ENCODE measurements around the gene AADACL3. TPM values are rescaled to one million over a fixed set of nuclear protein-coding genes. Genes with fewer than 3 reads are reported as not detected.

The AADACL3 gene
- total and polyA plus RNA-seq, 2 of the 8 experiments (the other 6 are each of a cell fraction or from before 2014, with no cell fraction given), result 0.33 to 2.3 TPM

- Histone ChIP-seq H3K23me2 (ENCODE audit: low read depth, low read length) (no peaks in the 10 kb centered on the region; the same call in 1 of the 2 replicates), H2BK5ac (ENCODE audit: low read depth, low read length) (no peak overlapping the region; the same call in 1 of the 2 replicates), H2BK20ac (ENCODE audit: low read length) (no peak overlapping the region), H3K27ac (ENCODE audit: low read depth, low read length) (no peak overlapping the region), H3K36me3 (ENCODE audit: control insufficient read depth in 2 of 4, insufficient read depth in 4 of 4, low read length in 3 of 4) (no peaks in the 10 kb centered on the region; a peak in 1 of 8 replicates), H3K9ac (replicated peaks in 1 of 4; ENCODE audit: extremely low read depth in 1 of 4, low read depth in 3 of 4, low read length in 3 of 4) (no peak overlapping the region), H3K4me1 (replicated peaks in 1 of 4; ENCODE audit: control insufficient read depth in 3 of 4, insufficient read depth in 4 of 4, low read length in 3 of 4) (no peaks in the 10 kb centered on the region), H3K56ac (replicated peaks; ENCODE audit: insufficient read length, low read depth, low read length) (no peak overlapping the region), H2AFZ (ENCODE audit: low read length) (no peak overlapping the region), H2BK15ac (ENCODE audit: low read length) (0 out of 2 replicates have a peak overlapping the region, but pooled peaks have one; percentile 18), H4K5ac (ENCODE audit: insufficient read length, low read depth, low read length) (no peak overlapping the region), H3K4me3 (ENCODE audit: extremely low read depth in 1 of 4, insufficient read depth in 2 of 4, low read depth in 3 of 4, low read length in 4 of 4) (no peak overlapping the region), H4K8ac (ENCODE audit: extremely low read depth, insufficient read depth, low read length) (no peak overlapping the region), H2AK5ac (ENCODE audit: low read depth, low read length) (no peak overlapping the region), H3K14ac (ENCODE audit: insufficient read length) (no peak overlapping the region), H3K79me1 (ENCODE audit: low read depth, low read length) (no peaks in the 10 kb centered on the region), H3K18ac (ENCODE audit: extremely low read depth, low read length) (no peak overlapping the region), H2BK12ac (ENCODE audit: low read depth, low read length) (no peak overlapping the region), H3K4ac (replicated peaks; ENCODE audit: insufficient read length, low read depth, low read length) (no peak overlapping the region), H3K23ac (ENCODE audit: insufficient read length) (no peak overlapping the region), H3K27me3 (replicated peaks in 1 of 4; ENCODE audit: control insufficient read depth in 3 of 4, extremely low read depth in 1 of 4, insufficient read depth in 3 of 4, low read length in 3 of 4) (no peaks in the 10 kb centered on the region; a peak in 1 of 7 replicates), H4K91ac (replicated peaks; ENCODE audit: insufficient read length, low read length) (no peak overlapping the region), H3K79me2 (ENCODE audit: control insufficient read depth in 1 of 2, insufficient read depth in 2 of 2, low read length in 2 of 2) (no peaks in the 10 kb centered on the region), H2BK120ac (replicated peaks; ENCODE audit: low read depth, low read length) (no peak overlapping the region), H3K4me2 (ENCODE audit: insufficient read depth in 1 of 2, low read depth in 2 of 2, low read length in 2 of 2) (no peak overlapping the region), H3K9me3 (ENCODE audit: insufficient read depth in 2 of 2, low read depth in 1 of 2, low read length in 1 of 2) (peaks cover 9 to 14% of the 10 kb centered on the region in 2 experiments; a peak in 3 of 4 replicates), H4K20me1 (replicated peaks in 1 of 2; ENCODE audit: control insufficient read depth in 1 of 2, insufficient read depth in 2 of 2, low read length in 2 of 2) (no peaks in the 10 kb centered on the region)
- CTCF ChIA-PET (ENCODE audit: partially characterized antibody), result interaction anchor here (2.8 kb wide), 1 partner anchor 7 kb away, joined by 17 read pairs; no protein-coding TSS in a partner anchor
- DNase-seq (ENCODE audit: low read depth in 1 of 2, low spot score in 2 of 2), result no peak
- WGBS, 2 experiments (ENCODE audit: extremely low coverage in 1 of 2, insufficient coverage in 1 of 2, insufficient read length in 1 of 2, insufficient replicate concordance in 2 of 2, low coverage in 1 of 2, low lambda C conversion rate in 2 of 2, missing lambda C conversion rate in 1 of 2), result 92% methylated on average over 13 of the region's 15 CpGs; no CpG with 5 or more reads in 1 of the 2 experiments
- FAIRE-seq, result no peak
- POLR2A ChIA-PET (ENCODE audit: partially characterized antibody), result interaction anchor here (1.2 kb wide), 1 partner anchor 50 kb away, joined by 4 read pairs; the partner anchor contains the start of gene AADACL3
- TF ChIP-seq MAFK (IDR thresholded peaks at IDR 0.05; ENCODE audit: low read depth, low read length) (no peak), CBX5 (IDR thresholded peaks at IDR 0.05; ENCODE audit: low read depth, low read length) (no peak), SP1 (IDR thresholded peaks at IDR 0.05; ENCODE audit: low read depth, low read length) (no peak), RBBP5 (IDR thresholded peaks at IDR 0.05; ENCODE audit: borderline replicate concordance, low read depth, low read length) (no peak), POU5F1 (IDR thresholded peaks at IDR 0.05; ENCODE audit: low read depth, low read length) (no peak), YY1 (IDR thresholded peaks at IDR 0.05; ENCODE audit: low read depth, low read length) (no peak), ASH2L (IDR thresholded peaks at IDR 0.05; ENCODE audit: low read length) (no peak), EZH2 (IDR thresholded peaks at IDR 0.05; ENCODE audit: low read depth, low read length, severe bottlenecking) (no peak), E2F6 (IDR thresholded peaks at IDR 0.05) (no peak), EGR1 (IDR thresholded peaks at IDR 0.05; ENCODE audit: borderline replicate concordance, low read depth, low read length) (no peak), BRCA1 (IDR thresholded peaks at IDR 0.05; ENCODE audit: low read depth, low read length) (no peak), RFX5 (IDR thresholded peaks at IDR 0.05; ENCODE audit: borderline replicate concordance, low read depth, low read length) (no peak), RXRA (IDR thresholded peaks at IDR 0.05; ENCODE audit: insufficient read depth, low read depth, low read length) (no peak), CHD2 (IDR thresholded peaks at IDR 0.05; ENCODE audit: low read length) (no peak)
Observed at GRCh38 chr1:12666141-12666735, 49.7 kb upstream of the AADACL3 start.
